Neural crest cell (in vitro differentiated cells): ENCODE measurements around the gene OSBP. TPM values are rescaled to one million over a fixed set of nuclear protein-coding genes. Genes with fewer than 3 reads are reported as not detected.
A peak's percentile ranks its signal among the peaks of the same experiment; 100 is the strongest.

Experiments
- DNase-seq: peaks from one replicate; pipeline ENCODE4 v3.0.0; 2021; ENCODE audit warnings: low read depth, mixed read lengths, low spot score
- H3K27ac Mint-ChIP-seq: one replicate; pipeline ENCODE4 v1.8.0; 2021; ENCODE audit warnings: mild to moderate bottlenecking, mixed read lengths; ENCODE audit not compliant: unreplicated experiment
- H3K27me3 Mint-ChIP-seq: 2 replicates; pipeline ENCODE4 v1.8.0; 2021; ENCODE audit warnings: low read depth, mild to moderate bottlenecking, mixed read lengths
- H3K36me3 Mint-ChIP-seq: 2 replicates; pipeline ENCODE4 v1.8.0; 2021; ENCODE audit warnings: low read depth, mild to moderate bottlenecking, mixed read lengths
- H3K4me1 Mint-ChIP-seq: 2 replicates; pipeline ENCODE4 v1.8.0; 2021; ENCODE audit warnings: mixed read lengths
- H3K4me3 Mint-ChIP-seq: one replicate; pipeline ENCODE4 v1.8.0; 2021; ENCODE audit warnings: mild to moderate bottlenecking, mixed read lengths
- H3K9me3 Mint-ChIP-seq: 2 replicates; pipeline ENCODE4 v1.8.0; 2021; ENCODE audit warnings: mixed read lengths
- CTCF ChIP-seq: fragments of 200-600 bp; sonication (generic); conservative IDR thresholded peaks from 2 replicates; pipeline ENCODE4 v1.5.0; 2021; ENCODE audit warnings: antibody characterized with exemption, mild to moderate bottlenecking
- total RNA-seq: library from RNA; stranded (reverse); gene quantifications from 2 replicates; pipeline ENCODE4 v1.2.1, GENCODE V29; 2021

Gene OSBP
- total RNA-seq, 1 donor from 2014 or later = 30.5 TPM

DNA sequence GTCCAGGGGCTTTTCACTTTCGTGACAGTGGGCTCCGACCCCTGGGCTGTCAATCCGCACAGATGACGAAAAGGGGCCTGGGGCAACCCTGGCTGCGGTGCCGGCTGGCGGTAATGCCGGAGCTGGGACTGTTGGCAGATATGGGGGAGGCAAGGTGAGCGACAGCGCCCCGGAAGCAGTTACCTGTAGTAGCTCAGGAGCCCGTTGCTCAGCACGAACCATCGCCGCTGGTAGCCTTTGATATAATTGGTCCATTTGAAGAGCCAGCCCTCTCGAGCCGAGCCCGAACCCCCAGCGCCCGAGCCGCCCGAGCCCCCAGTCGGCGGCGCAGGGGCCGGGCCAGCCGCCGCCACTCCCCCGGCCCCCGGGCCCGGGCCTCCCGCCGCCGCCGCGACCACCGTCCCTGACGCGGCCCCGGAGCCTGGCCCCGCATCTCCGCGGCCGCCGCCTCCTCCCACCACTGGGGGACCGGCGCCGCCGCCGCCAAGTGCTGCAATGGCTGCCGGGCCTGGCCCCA, 396 bp downstream of the OSBP start:
- Mint-ChIP-seq H3K4me3 (peak overlapping the region; percentile 93), H3K36me3 (no peaks in the 10 kb centered on the region), H3K27me3 (no peaks in the 10 kb centered on the region), H3K9me3 (no peaks in the 10 kb centered on the region), H3K27ac (peak overlapping the region; percentile 40), H3K4me1 (peaks cover 33% of the 10 kb centered on the region)
- DNase-seq = peak; percentile 4
- peak; percentile 41 for TF ChIP-seq CTCF

GRCh38 chr11:59614277-59615119, 1.1 kb downstream of the OSBP start:
- no peak for TF ChIP-seq CTCF
- DNase-seq = no peak
- H3K27me3 Mint-ChIP-seq = no peaks in the 10 kb centered on the region
- peak overlapping the region; percentile 40 for H3K27ac Mint-ChIP-seq
- no peaks in the 10 kb centered on the region for H3K36me3 Mint-ChIP-seq
- H3K9me3 Mint-ChIP-seq = no peaks in the 10 kb centered on the region
- H3K4me3 Mint-ChIP-seq = peak overlapping the region; percentile 93
- peaks cover 33% of the 10 kb centered on the region for H3K4me1 Mint-ChIP-seq

- no peak for TF ChIP-seq CTCF
- peaks cover 33% of the 10 kb centered on the region for H3K4me1 Mint-ChIP-seq
- H3K9me3 Mint-ChIP-seq = no peaks in the 10 kb centered on the region
- no peak for DNase-seq
- peak overlapping the region; percentile 28 for H3K27ac Mint-ChIP-seq
- peak overlapping the region; percentile 8 for H3K4me3 Mint-ChIP-seq
- H3K27me3 Mint-ChIP-seq = no peaks in the 10 kb centered on the region
- H3K36me3 Mint-ChIP-seq = no peaks in the 10 kb centered on the region
These were observed 3.7 kb downstream of the OSBP start for GRCh38 chr11:59611570-59612565.

GRCh38 chr11:59610289-59610688, 5.3 kb downstream of the OSBP start:
- peak overlapping the region; percentile 10 for H3K4me3 Mint-ChIP-seq
- no peak for DNase-seq
- no peaks in the 10 kb centered on the region for H3K36me3 Mint-ChIP-seq
- H3K4me1 Mint-ChIP-seq = peaks cover 25% of the 10 kb centered on the region
- TF ChIP-seq CTCF = no peak
- no peaks in the 10 kb centered on the region for H3K27me3 Mint-ChIP-seq
- H3K27ac Mint-ChIP-seq = no peak overlapping the region
- no peaks in the 10 kb centered on the region for H3K9me3 Mint-ChIP-seq

GRCh38 chr11:59607703-59608454, 7.7 kb downstream of the OSBP start:
- no peaks in the 10 kb centered on the region for H3K36me3 Mint-ChIP-seq
- no peak overlapping the region for H3K27ac Mint-ChIP-seq
- no peaks in the 10 kb centered on the region for H3K27me3 Mint-ChIP-seq
- no peak overlapping the region for H3K4me3 Mint-ChIP-seq
- no peak for TF ChIP-seq CTCF
- H3K4me1 Mint-ChIP-seq = peaks cover 9% of the 10 kb centered on the region
- no peak for DNase-seq
- no peaks in the 10 kb centered on the region for H3K9me3 Mint-ChIP-seq
